ENCODE data around the gene ADAMTS17. TPM values are rescaled to one million over a fixed set of nuclear protein-coding genes. Genes with fewer than 3 reads are reported as not detected.

Gene ADAMTS17
- total and polyA plus RNA-seq, 9 of the 15 experiments (the other 6 are each of a cell fraction or from before 2014, with no cell fraction given) = 0.01 to 0.14 (median 0.07) TPM; not detected in 6

DNA sequence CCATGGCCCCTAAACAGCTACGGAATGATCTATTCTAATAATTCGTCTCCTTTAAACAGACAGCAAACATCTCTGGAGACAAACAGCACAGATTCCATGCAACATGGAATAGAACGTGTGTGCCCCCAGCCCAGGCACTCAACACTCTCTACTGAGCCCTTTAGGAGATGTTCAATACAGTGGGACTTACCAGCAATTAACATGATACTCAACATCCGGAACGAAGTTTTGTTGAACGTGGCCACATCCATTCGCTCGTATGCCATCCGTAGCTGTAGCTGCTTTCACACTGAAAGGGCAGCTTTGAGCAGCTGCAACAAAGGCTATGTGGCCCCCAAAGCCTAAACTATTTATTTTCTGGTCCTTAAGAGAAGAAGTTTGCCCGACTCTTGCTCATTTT, 3.5 kb downstream of the ADAMTS17 start:
- ATAC-seq (no peak), DNase-seq (ENCODE audit: extremely low read depth in 1 of 4, low spot score in 3 of 4) (no peak), FAIRE-seq (no peak)
- Histone ChIP-seq H4K20me1 (replicated peaks; ENCODE audit: control insufficient read depth, insufficient read depth, low read length) (no peaks in the 10 kb centered on the region), H3K27ac (ENCODE audit: extremely low read depth, low read depth, low read length) (no peak overlapping the region), H3K9ac (ENCODE audit: insufficient read depth in 1 of 2, low read depth in 2 of 2, low read length in 2 of 2) (no peak overlapping the region), H3K4me2 (ENCODE audit: insufficient read depth, low read length) (no peak overlapping the region), H3K27me3 (ENCODE audit: control insufficient read depth in 2 of 2, insufficient read depth in 2 of 2, low read length in 2 of 2) (peaks cover 2 to 36% of the 10 kb centered on the region in 2 experiments; a peak in 3 of 5 replicates), H3K4me3 (no peak overlapping the region), H3K36me3 (ENCODE audit: control insufficient read depth, insufficient read depth, low read length) (no peaks in the 10 kb centered on the region), H3K9me1 (ENCODE audit: control insufficient read depth, insufficient read depth, low read length) (no peaks in the 10 kb centered on the region), H3K79me2 (ENCODE audit: control insufficient read depth, insufficient read depth, low read length) (no peaks in the 10 kb centered on the region), H2AFZ (ENCODE audit: low read depth, low read length) (no peak overlapping the region), H3K4me1 (replicated peaks in 1 of 2; ENCODE audit: control insufficient read depth in 2 of 2, insufficient read depth in 2 of 2, low read length in 2 of 2) (peaks cover 0 to 7% of the 10 kb centered on the region in 2 experiments; a peak in 1 of 5 replicates), H3K9me3 (replicated peaks; ENCODE audit: control insufficient read depth, insufficient read depth, low read depth, low read length) (no peaks in the 10 kb centered on the region)
- no TSS peak for BruUV-seq (replicated peaks)
- POLR2A ChIA-PET = interaction anchor here (0.9 to 1.2 kb wide), 2 partner anchors 8 to 12 kb away, joined by 3 read pairs; no protein-coding TSS in a partner anchor
- under 1% methylated on average over 10 of the region's 10 CpGs for WGBS (ENCODE audit: insufficient coverage, low coverage, missing lambda C conversion rate)
- intact Hi-C loops (cut with micrococcal nuclease) (no loop called here), in situ Hi-C loops (cut with MboI) (no loop called here)
- CTCF ChIA-PET (ENCODE audit: low intra/inter-chr PET ratio) = no interaction called here
- TF ChIP-seq PTTG1 (tag; IDR thresholded peaks at IDR 0.05; ENCODE audit: low read depth) (no peak), TRIM25 (IDR thresholded peaks at IDR 0.05; ENCODE audit: borderline replicate concordance) (no peak), XRCC3 (IDR thresholded peaks at IDR 0.05) (no peak), MGA (IDR thresholded peaks at IDR 0.05) (no peak), POLR2B (IDR thresholded peaks at IDR 0.05; ENCODE audit: low read depth, partially characterized antibody) (no peak)
- TF ChIP-seq, protein P1, sequence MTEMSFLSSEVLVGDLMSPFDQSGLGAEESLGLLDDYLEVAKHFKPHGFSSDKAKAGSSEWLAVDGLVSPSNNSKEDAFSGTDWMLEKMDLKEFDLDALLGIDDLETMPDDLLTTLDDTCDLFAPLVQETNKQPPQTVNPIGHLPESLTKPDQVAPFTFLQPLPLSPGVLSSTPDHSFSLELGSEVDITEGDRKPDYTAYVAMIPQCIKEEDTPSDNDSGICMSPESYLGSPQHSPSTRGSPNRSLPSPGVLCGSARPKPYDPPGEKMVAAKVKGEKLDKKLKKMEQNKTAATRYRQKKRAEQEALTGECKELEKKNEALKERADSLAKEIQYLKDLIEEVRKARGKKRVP (CRISPR knock-in tag; IDR thresholded peaks at IDR 0.05) = no peak
- TF ChIP-seq, protein P2, sequence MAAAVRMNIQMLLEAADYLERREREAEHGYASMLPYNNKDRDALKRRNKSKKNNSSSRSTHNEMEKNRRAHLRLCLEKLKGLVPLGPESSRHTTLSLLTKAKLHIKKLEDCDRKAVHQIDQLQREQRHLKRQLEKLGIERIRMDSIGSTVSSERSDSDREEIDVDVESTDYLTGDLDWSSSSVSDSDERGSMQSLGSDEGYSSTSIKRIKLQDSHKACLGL (CRISPR knock-in tag; IDR thresholded peaks at IDR 0.05; ENCODE audit: borderline replicate concordance, poor library complexity, severe bottlenecking) = no peak
